Measurements from ENCODE around the gene FKBP2.

The FKBP2 gene

DNA sequence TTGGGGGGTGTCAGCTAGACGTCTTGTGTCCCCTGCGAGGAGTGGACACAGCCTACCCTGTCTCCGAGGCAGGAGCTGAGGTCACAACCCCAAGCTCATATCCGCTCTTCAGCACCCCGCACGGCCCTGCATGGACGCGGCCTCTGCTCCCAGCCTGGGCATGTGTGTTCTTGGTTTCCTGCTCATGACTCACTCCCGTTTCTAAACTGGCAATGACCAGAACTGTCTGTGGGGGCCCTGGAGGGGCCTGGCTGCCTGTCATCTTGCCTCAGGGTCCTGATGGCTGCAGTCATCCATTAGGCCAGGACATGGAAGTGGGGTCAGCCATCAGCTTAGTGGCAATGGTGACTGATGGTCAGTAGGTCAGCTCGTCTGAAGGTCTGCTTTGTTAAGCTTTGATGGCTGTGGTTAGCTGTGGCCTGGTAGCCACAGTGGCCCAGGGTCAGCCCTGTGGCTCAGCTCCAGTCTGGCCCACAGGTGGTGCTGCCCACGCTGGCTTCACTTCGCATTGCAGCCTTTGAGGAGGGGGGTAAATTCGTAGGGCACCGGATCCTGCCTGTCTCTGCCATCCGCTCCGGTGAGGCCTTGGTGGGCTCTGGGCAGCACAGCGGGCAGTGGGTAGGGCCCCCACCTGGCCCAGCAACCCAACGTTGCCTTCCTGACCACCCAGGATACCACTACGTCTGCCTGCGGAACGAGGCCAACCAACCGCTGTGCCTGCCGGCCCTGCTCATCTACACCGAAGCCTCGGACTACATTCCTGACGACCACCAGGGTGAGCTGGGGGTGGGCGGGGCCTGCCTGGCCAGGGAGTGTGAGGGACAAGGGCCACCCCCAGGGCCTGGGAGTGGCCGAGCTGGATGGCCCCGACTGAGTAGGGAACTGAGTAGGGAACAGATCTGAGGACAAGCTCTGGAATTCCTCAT, 22.4 kb downstream of the FKBP2 start:
- DNase-seq (ENCODE audit: low read depth in 3 of 3, low spot score in 1 of 3): no peak

DNA sequence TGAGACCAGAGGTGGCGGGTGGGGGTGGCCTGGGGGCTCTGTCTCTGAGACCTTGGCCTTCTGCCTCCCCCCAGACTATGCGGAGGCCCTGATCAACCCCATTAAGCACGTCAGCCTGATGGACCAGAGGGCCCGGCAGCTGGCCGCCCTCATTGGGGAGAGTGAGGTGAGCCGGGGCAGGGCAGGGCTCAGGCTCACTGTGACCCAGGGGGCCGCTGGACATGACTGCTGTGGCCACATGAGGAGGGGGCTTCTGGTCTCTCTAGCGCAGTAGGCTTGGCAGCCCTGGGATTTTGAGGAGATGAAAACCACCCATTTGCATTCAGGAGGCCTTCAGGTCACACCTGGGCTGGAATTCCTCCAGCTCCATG, 23.0 kb downstream of the FKBP2 start:
- no peak for DNase-seq (ENCODE audit: low read depth in 3 of 3, low spot score in 1 of 3)

DNA sequence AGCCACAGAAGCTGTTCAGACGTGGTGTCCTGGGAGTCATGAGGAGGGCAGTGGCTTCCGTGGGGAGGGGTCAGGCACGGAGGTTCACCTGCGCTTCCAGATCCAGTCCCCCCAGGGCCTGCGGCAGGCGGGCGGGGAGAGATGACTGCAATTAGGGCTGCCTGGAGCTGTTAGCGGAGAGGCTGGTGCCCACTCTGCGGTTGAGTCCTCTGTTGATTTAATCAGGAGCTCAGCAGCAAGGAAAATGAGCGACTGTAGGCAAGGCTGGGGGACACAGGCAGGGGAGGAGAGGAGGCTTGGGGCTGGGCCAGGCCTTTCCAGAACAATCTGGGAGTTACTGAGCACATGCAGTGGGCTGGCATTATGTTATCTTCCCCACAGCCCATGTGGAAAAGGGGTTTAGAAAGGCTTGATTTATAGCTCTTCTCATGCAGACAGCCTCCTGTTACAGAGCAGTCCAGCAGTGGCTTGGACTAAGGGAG, 23.5 kb downstream of the FKBP2 start:
- DNase-seq (ENCODE audit: low read depth in 3 of 3, low spot score in 1 of 3): no peak

DNA sequence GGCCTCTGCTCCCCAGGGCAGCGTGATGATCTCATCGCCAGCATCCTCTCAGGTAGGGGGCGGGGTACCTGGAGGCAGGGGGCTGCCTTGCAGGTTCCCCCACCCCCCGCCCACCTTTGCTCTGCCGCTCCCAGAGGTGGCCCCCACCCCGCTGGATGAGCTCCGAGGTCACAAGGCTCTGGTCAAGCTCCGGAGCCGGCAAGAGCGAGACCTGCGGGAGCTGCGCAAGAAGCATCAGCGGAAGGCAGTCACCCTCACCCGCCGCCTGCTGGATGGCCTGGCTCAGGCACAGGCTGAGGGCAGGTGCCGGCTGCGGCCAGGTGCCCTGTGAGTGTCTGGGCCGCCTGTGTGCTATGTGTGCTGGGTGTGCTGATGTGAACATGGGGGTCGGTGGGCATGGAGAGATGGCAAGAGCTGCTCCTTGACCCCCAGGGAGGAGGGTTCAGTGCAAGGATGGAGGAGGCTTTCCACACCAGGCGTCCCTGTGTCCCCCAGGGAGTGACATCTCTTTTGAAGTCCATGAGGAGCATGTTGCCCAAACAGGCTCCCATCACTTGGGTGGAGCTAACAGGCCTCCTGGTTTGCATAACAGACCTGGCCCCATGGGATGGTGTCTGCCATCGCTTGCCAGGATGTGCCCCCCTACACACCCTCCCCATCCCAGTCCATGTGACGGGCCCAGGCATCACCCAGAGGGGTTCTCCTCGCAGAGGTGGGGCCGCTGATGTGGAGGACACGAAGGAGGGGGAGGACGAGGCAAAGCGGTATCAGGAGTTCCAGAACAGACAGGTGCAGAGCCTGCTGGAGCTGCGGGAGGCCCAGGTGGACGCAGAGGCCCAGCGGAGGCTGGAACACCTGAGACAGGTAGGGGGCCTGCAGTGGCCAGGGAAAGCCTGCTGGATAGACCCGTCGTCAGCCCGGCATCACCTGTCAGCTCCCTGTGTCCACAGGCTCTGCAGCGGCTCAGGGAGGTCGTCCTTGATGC, 24.6 kb downstream of the FKBP2 start:
- no peak for DNase-seq (ENCODE audit: low read depth in 3 of 3, low spot score in 1 of 3)

DNA sequence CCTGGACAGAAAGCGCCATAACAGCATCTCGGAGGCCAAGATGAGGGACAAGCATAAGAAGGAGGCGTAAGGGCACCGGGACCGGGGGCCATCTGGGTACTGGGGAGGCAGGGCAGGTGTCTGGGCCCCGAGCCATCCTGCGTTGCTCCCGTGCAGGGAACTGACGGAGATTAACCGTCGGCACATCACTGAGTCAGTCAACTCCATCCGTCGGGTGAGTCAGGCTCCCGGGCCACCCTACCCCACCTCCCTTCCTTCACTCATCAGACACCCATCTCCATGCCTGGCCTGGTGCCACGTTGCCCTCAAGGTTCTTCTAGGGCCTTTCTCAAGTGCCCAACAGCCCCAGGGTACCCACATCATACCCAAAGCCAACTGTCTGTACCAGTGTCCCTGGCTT, 25.4 kb downstream of the FKBP2 start:
- no peak for DNase-seq (ENCODE audit: low read depth in 3 of 3, low spot score in 1 of 3)

DNA sequence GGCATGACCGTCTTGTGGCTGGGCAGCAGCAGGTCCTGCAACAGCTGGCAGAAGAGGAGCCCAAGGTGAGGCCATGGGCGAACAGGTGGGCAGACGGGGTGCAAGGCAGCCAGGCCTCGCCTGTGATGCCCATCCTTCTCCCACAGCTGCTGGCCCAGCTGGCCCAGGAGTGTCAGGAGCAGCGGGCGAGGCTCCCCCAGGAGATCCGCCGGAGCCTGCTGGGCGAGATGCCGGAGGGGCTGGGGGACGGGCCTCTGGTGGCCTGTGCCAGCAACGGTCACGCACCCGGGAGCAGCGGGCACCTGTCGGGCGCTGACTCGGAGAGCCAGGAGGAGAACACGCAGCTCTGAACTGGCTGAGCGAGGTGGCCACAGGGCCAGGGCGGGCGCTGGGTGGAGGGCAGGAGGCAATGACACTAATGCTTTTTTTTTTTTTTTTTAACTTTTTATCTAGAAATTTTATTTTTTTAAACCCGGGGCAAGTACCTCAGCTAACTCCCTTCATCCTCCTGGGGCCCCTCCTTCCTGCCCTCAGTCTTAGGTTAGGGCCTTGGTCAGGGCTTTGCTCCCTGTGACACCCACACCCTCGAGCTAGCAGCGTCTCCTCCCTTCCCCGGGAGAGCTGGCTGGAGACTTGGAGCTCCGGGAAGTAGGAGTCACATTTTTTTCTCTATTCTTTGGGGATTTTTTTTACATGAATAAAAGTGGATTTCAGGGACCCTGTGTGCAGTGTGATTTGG, 26.5 kb downstream of the FKBP2 start:
- DNase-seq (ENCODE audit: low read depth in 3 of 3, low spot score in 1 of 3): no peak

DNA sequence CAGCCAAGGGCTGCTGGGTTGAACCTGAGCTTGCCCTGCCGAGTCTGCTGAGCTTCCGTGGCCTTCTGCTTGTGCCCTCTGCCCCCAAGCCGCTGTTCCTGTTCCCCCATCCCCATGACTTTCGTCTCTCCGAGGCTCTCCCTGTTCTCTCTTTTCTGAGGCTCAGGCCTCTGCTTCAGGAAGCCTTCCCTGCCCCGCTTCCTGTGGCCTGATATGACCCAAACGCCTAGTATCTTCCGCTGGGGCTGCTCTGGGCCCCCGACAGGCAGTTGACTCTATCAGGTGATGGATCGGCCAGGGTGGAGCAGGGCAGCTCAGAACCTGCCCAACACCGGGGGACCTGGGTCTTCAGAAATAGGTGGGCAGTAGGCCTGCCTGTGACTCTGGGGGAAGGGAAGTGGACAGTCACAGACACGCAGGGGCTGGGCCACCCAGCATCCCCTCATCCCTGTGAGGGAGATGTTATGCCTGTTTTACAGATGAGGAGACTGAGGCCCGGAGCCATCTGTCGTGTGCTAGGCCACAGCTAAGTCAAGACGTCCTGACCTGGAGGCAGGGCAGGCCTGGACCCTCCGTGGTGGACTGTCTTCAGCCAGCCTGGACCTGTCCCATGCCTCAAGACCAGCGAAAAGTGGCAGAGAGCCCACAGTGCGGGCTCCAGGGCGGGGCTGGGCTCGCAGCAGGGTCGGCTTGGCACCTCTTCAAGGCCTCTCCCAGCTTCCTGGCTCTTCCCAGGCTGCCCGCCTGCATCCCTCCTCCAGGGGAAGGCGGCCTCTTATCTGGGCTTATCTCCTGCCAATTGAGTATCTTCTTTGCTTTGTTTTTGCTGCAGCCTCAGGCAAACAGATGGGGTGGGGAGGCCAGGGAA, 27.4 kb downstream of the FKBP2 start:
- DNase-seq (ENCODE audit: low read depth in 3 of 3, low spot score in 1 of 3): no peak

DNA sequence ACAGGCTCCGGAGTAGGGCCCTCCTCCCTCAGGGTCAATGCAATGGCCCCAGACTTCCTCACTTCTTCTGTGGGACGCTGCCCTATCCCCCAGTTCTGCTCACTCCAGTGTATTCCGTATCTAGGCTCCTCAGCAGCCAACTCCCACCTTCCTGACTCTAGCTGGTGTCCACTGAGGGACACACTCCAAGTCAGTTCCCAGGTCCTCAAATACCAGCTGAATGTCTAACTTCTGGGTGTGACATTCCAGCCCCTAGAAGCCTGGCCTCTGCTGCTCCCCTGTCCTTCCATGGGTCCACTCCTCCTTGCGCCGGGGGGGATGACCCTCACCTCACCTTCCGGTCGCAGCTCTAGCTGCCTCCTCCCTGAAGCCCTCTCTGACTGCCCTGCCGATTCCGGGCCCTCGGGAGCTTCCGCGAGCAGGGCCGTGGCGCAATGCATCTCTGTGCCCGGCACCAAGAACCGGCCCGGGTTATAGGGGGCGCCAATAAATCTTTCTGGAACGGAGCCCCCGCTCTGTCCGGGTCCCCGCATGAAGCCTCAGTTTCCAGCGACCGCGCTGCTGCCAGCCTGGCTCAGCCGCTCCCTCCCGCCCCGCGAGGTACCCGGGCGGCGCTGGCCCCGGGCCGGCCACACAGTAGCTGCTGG, 28.1 kb downstream of the FKBP2 start:
- DNase-seq (ENCODE audit: low read depth in 3 of 3, low spot score in 1 of 3): peak in 1 of 3 donors; percentile 35

DNA sequence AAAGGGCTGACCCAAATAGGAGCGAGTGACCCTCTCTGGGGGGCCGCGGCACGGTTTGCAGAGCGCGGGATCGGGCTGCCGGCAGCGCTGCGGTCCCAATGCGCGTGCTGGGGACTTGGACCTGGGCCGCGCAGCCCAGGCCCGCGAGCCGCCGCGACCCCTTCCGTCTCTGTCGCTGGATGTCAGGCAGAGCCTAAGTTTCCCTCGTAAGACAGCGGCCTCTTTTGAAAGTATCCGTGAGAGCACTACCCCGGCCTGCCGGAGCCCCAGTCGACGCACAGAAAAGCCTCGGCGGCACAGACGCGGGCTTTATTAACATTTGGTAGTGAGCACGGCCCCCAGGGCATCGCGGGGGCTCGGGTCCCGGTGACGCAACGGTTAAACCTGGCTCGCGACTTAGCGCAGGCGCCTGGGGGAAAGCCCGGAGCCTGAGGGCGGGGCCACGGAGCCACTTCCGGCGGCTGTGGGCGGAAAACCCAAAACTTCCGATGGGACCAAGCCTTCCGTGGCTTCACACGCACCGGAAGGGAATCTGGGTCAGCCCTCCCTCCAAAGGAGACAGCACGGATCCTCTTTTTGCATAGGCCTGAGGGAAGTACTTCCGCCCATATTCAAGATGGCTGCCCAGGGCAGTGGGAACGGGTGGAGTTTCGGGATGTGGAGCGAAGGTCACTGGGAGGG, 28.8 kb downstream of the FKBP2 start:
- peak; percentile 93 to 96 (median 95) for DNase-seq (ENCODE audit: low read depth in 3 of 3, low spot score in 1 of 3)

DNA sequence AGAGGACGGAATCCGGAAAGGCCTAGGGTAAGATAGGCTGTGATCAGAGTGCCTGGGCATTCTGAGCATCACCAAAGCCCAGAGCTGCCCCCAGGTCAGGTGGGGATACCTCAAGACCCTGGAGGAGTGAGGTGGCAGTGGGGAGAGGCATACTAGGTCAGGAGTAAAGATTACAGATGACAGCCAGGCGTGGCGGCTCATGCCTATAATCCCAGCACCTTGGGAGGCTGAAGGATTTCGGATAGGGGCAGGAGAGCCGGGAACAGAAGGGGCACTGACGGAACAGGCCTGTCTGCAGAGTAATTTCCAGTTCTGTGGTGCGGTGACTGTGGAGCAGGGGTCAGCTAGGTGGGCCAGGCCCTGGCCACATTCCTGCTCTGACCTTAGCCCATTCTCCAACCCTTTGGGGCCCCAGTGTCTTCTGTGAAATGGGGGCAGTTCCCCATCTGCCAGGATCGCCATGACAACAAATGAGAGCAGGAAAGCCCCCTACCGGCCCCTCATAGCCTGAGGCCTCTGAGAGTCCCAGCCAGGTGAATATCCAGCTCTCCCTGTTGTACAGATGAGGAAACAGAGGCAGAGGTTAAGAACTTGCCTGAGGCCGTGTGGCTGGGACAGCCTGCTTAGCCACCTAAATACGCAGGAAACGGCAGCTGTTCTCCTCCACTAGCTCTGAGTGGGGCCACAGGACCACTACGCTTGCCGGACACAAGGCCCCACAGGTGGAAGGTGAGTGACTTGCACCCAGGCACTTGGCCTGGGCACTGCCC, 34.3 kb downstream of the FKBP2 start:
- DNase-seq (ENCODE audit: low read depth in 3 of 3, low spot score in 1 of 3): no peak

DNA sequence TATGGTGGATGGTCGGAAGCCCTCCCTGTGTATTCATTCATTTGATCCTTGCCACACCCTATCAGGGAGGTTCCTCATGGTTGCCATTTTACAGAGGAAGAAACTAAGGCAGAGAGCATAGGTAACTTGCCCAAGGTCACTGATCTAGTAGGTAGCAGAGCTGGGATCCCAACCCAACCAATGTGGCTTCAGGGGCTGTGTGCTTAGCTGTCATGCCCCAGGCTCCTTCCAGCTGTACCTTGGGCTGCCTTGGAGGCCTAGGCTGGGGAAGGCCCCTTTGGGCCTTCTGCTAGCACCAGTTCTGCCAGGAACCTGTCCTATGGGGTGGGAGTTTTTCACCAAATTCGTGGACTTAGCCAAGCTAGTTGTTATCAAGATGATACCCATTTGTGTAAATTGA, 34.9 kb downstream of the FKBP2 start:
- no peak for DNase-seq (ENCODE audit: low read depth in 3 of 3, low spot score in 1 of 3)

DNA sequence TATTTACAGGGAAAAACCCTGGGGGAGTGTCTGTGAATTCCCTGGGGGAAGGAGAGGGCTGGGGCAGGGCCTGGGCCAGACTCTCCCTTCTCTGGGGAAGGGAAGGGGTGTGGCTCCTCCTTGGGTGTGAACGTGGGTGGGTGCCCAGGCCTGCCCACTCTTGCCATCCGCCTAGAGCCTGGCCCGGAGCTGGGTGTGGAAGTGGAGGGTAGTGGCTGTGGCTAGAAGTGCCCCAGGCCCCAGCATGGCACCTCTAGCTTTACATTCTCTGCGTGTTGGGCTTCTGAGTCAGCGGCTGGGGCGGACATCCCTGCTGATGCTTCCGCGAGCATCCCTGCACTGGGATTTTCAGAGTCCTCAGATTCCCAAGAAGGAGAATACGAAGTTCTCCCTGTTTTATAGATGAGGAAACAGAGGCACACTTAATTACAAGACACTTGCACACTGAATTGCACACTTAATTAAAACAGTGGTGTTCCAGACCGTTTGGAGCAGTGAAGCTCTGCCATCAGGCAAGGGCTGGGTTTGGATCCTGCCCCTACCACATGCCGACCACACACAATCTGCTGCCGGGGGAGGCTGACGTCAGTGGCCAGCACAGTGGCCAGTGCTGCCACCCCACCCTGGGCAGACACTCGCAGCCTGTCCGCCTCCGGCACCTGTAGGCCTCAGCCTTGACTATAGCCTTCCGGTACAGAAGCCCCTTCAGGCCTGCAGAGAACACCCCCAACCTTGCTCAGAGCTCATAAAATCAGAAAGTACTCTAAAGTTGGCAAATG, 35.9 kb downstream of the FKBP2 start:
- no peak for DNase-seq (ENCODE audit: low read depth in 3 of 3, low spot score in 1 of 3)

DNA sequence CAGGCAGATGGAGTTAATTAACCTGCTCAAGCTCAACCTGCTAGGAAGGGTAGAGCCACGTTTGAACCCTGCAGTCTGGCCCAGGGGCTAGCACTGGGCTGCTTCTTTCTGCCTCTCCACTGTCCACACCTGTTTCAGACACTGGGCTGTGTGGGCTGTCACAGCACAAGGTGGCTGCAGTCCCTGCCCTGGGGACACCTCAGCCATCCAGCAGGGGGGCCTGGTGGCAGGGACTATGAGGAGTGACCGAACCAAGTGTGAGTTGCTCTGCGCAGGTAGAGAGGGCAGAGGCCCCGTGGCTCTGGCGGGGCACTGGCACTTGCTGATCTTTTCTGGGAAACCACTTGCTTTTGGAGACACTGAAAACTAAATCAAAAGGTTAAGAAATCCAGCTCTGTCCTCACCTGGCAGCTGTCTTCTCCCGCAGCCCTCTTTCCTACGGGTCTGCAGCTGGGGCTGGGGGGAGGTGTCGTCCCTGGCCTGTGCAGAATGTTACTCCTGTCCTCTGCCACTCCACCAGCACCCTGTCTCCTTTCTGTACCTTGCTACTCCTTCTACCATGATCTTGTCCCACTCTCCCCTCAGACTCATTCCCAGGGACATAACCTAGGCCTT, 37.8 kb downstream of the FKBP2 start:
- no peak for DNase-seq (ENCODE audit: low read depth in 3 of 3, low spot score in 1 of 3)

DNA sequence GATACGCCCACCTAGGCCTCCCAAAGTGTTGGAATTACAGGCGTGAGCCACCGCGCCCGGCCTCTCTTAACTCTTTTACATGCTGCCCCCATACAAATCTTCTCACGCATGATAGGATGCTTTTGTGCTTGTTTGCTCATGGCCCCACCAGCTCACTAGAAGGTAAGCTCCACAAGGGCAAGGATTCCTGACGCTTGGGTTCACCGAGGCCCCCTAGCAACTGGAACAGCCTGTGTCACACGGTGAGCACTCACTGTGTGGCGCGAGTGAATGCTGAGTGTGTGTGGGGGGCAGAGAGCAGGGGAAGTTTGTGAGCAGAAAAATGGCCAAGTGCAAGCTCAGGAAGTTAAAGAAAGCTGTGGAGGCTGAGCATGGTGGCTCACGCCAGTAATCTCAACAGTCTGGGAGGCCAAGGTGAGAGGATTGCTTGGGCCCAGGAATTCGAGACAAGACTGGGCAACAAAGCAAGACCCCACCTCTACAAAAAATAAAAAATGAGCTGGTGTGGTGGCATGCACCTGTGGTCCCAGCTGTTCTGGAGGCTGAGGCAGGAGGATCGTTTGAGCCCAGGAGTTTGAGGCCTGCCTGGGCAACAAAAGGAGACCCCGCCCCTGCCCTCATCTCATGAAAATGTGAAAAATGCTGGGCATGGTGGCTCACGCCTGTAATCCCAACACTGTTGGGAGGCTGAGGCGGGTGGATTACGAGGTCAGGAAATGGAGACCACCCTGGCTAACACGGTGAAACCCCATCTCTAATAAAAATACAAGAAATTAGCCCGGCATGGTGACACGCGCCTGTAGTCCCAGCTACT, 41.3 kb downstream of the FKBP2 start:
- no peak for DNase-seq (ENCODE audit: low read depth in 3 of 3, low spot score in 1 of 3)

DNA sequence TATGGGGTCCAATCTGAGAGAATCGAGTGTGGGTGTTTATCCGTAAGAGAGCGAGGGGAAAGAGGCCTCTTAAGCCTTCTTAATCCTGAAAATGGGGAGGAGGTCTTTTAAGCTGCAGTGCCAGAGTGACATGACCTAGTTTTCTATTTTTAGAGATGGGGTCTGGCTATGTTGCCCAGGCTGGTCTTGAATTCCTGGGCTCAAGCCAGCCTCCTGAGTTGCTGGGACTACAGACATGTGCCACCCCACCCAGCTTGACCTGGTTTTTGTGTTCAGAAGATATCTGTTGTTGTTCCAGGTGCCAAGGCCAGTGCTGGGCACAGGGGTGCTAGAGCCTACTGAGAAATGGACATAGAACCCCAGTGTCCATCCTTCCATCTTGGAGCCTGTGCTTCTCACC, 42.2 kb downstream of the FKBP2 start:
- no peak for DNase-seq (ENCODE audit: low read depth in 3 of 3, low spot score in 1 of 3)

Data from stimulated activated CD4-positive, alpha-beta T cell treated with anti-CD3 and anti-CD28 coated beads, TNF-alpha, amount 100 ng/mL, for 1 hour (primary cell).